ENCODE data around the gene RAD51. TPM values are rescaled to one million over a fixed set of nuclear protein-coding genes. Genes with fewer than 3 reads are reported as not detected.

The RAD51 gene
- total and polyA plus RNA-seq, 9 of the 15 experiments (the other 6 are each of a cell fraction or from before 2014, with no cell fraction given) = 16.0 to 63.8 (median 34.6) TPM

DNA sequence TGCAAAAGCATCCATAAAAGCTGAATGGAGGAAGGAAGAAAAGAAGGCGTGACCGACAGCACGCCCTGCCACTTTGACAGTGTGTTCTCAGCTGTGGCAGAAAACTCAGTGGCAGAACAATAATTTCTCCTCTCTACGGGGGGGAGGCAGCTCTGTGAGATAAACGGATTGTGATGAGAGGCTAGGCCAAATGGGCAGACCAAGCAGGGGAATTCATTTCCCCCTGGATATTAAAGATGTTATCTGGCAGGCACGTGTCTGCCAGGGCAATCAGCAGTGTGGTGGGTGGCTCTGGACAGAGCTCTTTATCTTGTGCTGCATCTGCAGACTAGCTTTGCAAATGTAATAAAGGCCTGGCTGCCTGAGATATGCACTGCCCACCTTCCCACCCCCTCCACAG lies 62.0 kb downstream of the RAD51 start (continued):
- peak; percentile 34; the same call in 1 of the 2 replicates for TF ChIP-seq SP1 (CRISPR knock-in tag; IDR thresholded peaks at IDR 0.05)
- no peak for TF ChIP-seq ZC3H4 (CRISPR knock-in tag; IDR thresholded peaks at IDR 0.05; ENCODE audit: borderline replicate concordance)
- TF ChIP-seq BHLHE40 (IDR thresholded peaks at IDR 0.05; ENCODE audit: low read length) = peak; percentile 85
- 0 out of 2 replicates have a peak, but pooled peaks have one; percentile 16 for TF ChIP-seq DPF2 (IDR thresholded peaks at IDR 0.05)
- no peak for TF ChIP-seq JUND (IDR thresholded peaks at IDR 0.05; ENCODE audit: borderline replicate concordance, low read depth, low read length)
- no peak for TF ChIP-seq JUND (tag; IDR thresholded peaks at IDR 0.05; ENCODE audit: borderline replicate concordance, low read depth, low read length)
- TF ChIP-seq, protein P1, sequence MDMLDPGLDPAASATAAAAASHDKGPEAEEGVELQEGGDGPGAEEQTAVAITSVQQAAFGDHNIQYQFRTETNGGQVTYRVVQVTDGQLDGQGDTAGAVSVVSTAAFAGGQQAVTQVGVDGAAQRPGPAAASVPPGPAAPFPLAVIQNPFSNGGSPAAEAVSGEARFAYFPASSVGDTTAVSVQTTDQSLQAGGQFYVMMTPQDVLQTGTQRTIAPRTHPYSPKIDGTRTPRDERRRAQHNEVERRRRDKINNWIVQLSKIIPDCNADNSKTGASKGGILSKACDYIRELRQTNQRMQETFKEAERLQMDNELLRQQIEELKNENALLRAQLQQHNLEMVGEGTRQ (CRISPR knock-in tag; IDR thresholded peaks at IDR 0.05) = peak; percentile 23; the same call in 1 of the 2 replicates
- TF ChIP-seq MYC (IDR thresholded peaks at IDR 0.05; ENCODE audit: low read depth, low read length) = peak; percentile 53; the same call in 1 of the 2 replicates
- no peak for TF ChIP-seq MYC (CRISPR knock-in tag; IDR thresholded peaks at IDR 0.05; ENCODE audit: borderline replicate concordance, low read depth)
- peak; percentile 11 for TF ChIP-seq MEIS2 (IDR thresholded peaks at IDR 0.05; ENCODE audit: partially characterized antibody)
- TF ChIP-seq, protein P2, sequence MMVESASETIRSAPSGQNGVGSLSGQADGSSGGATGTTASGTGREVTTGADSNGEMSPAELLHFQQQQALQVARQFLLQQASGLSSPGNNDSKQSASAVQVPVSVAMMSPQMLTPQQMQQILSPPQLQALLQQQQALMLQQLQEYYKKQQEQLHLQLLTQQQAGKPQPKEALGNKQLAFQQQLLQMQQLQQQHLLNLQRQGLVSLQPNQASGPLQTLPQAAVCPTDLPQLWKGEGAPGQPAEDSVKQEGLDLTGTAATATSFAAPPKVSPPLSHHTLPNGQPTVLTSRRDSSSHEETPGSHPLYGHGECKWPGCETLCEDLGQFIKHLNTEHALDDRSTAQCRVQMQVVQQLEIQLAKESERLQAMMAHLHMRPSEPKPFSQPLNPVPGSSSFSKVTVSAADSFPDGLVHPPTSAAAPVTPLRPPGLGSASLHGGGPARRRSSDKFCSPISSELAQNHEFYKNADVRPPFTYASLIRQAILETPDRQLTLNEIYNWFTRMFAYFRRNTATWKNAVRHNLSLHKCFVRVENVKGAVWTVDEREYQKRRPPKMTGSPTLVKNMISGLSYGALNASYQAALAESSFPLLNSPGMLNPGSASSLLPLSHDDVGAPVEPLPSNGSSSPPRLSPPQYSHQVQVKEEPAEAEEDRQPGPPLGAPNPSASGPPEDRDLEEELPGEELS (CRISPR knock-in tag; IDR thresholded peaks at IDR 0.05; ENCODE audit: borderline replicate concordance) = no peak
- TF ChIP-seq, protein P3, sequence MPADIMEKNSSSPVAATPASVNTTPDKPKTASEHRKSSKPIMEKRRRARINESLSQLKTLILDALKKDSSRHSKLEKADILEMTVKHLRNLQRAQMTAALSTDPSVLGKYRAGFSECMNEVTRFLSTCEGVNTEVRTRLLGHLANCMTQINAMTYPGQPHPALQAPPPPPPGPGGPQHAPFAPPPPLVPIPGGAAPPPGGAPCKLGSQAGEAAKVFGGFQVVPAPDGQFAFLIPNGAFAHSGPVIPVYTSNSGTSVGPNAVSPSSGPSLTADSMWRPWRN (IDR thresholded peaks at IDR 0.05; ENCODE audit: low read depth) = 0 out of 2 replicates have a peak, but pooled peaks have one; percentile 16
